ENCODE results near the gene ULK4.
"Not testable (repeated sequence)": the region's sequence is repeated elsewhere in the genome, so short reads cannot be mapped to it uniquely, and the experiment has no call there.

ULK4 gene

DNA sequence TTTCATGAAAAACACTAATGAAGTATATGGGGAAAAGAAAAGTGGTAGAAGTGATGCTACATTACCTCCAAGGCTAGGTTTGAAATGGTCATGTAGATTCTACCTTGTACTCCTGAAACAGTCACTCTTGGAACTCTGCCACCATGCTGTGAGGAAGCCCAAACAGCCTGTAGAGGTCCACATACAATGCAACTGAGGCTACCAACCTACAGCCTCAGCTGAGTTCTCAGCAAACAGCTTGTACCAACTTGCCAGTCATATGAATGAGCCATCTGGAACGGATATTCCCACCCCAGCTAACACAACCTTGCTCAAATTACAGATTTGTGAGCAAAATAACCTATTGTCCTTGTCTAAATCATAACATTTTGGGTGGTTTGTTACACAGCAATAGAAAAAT is 193.5 kb downstream of the ULK4 start:
- DNase-seq (ENCODE audit: low spot score): no peak

- DNase-seq (ENCODE audit: low spot score): not testable (repeated sequence)
Observed at GRCh38 chr3:41762867-41763266, 199.0 kb downstream of the ULK4 start.

DNA sequence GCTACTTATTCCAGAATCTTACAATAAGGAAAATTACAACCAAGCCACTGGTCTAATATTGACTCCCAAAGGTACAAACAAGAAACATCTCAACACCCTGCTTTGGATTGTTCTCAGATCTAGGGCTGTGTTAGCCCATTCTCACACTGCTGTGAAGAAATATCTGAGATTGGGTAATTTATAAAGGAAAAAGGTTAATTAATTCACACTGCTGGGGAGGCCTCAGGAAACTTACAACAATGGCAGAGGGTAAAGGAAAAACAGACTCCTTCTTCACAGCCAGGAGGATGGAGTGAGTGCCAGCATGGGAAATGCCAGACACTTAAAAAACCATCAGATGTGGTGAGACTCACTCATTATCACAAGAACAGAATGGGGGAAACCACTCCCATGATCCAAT is 208.3 kb downstream of the ULK4 start:
- DNase-seq (ENCODE audit: low spot score): no peak

DNA sequence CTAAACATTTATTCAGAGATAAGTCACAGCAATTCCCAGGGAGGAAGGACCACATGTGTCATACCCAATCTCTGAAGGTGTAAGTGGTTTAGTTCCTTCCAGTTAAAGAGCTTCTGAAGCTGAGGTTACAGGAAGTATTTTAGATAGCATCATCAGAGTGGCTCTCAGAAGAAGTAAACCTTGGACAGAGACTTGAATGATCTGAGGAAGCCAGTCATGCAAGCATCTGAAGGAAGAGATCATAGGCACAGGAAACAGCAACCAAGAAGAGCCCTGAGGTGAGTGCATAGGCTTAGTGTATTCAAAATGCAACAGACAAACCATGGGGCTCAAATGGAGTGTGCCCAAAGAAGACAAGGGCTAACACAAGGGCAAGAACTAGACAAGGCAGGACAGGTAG is 210.3 kb downstream of the ULK4 start:
- DNase-seq (ENCODE audit: low spot score): no peak

- DNase-seq (ENCODE audit: low spot score): no peak
Observed at GRCh38 chr3:41749988-41750387, 211.9 kb downstream of the ULK4 start.

GRCh38 chr3:41746215-41746614 is 215.7 kb downstream of the ULK4 start:
- no peak for DNase-seq (ENCODE audit: low spot score)

GRCh38 chr3:41742121-41742520 is 219.8 kb downstream of the ULK4 start:
- DNase-seq (ENCODE audit: low spot score): no peak

DNA sequence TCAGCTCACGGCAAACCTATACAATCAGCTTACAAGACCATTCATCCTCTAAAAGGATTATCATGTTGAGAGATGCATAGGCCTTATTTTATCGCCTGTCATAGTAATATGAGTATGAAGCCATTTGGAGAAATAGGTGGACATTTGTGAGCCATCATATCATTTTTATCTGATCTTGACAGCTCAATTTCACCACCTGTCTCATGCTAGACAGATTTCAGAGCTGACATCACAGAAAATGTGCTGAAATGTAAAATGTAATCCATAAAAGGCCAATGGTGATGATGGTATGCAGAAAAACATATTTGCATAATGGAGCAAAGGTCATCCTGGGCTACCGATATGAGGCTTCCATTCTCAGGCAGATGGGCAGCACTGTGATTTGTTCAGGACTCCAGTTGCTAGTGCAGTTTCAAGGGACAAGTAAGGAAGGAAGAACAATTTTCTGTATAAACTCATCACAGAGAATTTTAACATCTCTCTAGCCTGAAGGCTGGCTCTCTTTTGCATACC is 221.5 kb downstream of the ULK4 start:
- no peak for DNase-seq (ENCODE audit: low spot score)

DNA sequence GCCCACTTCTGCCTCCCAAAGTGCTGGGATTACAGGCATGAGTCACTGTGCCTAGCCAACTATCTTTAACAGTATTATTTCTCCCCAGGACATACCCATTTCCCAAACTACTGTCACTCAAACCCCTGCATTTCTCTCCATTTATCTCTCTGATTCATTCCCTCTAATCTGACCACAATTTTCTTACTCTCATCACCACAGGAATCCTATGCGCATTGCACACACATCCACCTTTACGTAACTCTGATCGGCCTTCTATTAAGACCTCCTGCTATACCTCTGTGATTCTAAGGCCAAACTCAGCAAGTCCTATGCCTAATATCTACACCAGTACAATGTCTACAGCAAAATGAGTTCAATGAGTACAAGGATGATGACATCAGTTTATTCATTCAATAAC is 235.0 kb downstream of the ULK4 start:
- DNase-seq (ENCODE audit: low spot score): no peak

GRCh38 chr3:41717641-41718040 is 244.3 kb downstream of the ULK4 start:
- DNase-seq (ENCODE audit: low spot score): no peak

- no peak for DNase-seq (ENCODE audit: low spot score)
Observed at GRCh38 chr3:41716471-41716870, 245.4 kb downstream of the ULK4 start.

DNA sequence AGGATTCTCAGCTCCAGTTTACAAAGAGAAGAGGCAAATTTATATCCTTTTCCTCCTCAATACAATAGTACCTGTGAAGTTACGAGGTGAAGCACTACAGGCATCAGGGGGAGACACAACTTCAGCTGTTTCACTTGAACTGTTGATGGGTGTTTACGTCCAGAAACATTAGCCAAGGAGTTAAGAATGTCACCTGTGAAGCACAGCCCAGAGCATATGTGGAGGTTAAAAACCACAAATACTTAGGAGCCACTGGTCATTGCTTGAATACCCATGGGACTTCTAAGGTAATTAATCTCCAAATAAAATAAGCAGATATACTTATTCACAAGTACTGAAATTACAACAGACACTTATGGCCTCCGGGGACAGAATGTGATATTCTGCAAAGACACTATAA is 246.5 kb downstream of the ULK4 start:
- no peak for DNase-seq (ENCODE audit: low spot score)

GRCh38 chr3:41711651-41712050 is 250.3 kb downstream of the ULK4 start:
- DNase-seq (ENCODE audit: low spot score): no peak

DNA sequence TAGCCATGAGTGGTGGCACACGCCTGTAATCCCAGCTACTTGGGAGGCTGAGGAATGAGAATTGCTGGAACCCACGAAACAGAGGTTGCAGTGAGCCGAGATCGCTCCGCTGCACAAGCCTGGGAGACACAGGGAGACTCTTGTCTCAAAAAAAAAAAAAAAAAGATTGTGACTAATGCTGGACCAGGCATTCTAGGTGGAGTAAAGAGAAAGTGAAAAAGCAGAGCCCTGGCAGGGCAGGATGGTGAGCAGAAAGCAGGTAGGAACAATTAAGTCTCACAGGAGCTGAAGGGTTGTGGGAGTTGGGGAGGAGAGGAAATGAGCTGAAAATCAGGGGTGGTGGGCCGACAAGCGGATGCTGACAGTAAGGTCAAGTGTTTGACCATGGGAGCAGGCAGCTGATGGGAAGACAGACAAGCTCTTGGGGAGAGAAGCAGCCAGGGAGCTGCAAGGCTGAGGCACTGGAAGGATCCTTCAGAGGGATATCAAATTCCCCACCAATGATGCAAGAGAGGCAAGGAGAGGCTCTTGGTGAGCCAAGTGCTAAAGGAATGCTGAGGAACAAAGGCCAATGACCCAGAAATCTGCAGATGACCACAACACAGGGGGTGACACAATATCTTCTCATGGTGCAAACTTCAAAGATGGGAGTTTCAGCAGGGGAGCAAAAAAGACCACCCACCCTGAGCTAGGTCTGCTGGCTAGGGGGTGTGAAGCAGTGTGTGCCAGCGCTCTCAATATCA is 251.1 kb downstream of the ULK4 start:
- no peak for DNase-seq (ENCODE audit: low spot score)

DNA sequence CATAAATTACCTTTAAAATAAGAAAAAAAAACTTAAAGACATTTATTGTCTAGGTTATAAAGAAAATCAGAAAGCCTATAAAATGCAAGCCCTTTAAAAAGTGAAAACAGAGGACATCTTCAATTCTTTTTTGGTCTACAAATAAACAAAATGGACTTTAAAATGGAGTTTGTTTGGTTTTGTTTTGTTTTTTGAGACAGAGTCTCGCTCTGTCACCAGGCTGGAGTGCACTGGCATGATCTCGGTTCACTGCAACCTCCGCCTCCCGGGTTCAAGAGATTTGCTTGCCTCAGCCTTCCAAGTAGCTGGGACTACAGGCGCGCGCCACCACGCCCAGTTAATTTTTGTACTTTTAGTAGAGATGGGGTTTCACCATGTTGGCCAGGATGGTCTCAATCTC is 252.7 kb downstream of the ULK4 start:
- not testable (repeated sequence) for DNase-seq (ENCODE audit: low spot score)

- no peak for DNase-seq (ENCODE audit: low spot score)
Observed at GRCh38 chr3:41708176-41708575, 253.7 kb downstream of the ULK4 start.

DNA sequence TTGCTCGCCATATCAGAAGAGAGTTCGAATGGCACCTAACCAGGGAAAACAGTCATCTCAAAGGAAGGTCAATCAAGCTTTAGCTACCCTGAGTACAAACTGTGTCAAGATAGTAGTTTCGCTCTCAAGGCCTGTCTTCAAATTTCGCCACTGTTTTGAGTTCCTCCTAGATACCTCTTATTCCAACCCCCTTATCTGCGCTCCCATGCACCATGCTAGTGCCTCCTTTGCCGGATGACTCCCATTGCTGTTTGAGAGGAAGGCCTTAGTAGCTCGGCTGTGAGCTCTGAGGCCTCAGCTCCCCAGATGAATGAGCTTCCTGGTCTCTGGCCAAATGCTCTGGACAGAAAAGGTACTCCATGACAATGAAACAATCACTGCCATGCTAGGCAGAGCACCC is 256.0 kb downstream of the ULK4 start:
- DNase-seq (ENCODE audit: low spot score): no peak

DNA sequence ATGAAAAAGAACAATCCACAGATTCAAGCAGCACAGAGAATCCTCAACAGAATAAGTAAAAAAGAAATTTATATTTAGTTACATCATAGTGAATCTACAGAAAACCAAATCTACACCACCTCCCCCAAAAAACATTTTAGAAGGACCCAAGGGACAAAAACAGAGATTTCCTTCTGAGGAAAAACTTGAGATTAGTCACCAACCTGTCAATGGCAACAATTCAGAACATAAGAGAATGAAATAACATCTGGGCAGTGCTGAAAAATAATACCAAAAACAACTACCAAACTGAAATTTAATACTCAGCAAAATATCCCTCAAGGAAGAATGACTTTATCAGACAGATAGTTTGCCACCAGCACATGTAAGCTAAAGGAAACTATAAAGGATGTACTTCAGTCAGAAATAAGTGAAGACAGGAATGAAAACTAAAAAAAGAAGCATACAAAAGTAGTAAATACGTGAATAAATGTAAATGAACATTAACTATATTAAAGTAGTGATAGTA is 260.7 kb downstream of the ULK4 start:
- no peak for DNase-seq (ENCODE audit: low spot score)

- DNase-seq (ENCODE audit: low spot score): no peak
Observed at GRCh38 chr3:41700155-41700554, 261.7 kb downstream of the ULK4 start.

GRCh38 chr3:41698898-41699297 is 263.0 kb downstream of the ULK4 start:
- DNase-seq (ENCODE audit: low spot score): no peak

DNA sequence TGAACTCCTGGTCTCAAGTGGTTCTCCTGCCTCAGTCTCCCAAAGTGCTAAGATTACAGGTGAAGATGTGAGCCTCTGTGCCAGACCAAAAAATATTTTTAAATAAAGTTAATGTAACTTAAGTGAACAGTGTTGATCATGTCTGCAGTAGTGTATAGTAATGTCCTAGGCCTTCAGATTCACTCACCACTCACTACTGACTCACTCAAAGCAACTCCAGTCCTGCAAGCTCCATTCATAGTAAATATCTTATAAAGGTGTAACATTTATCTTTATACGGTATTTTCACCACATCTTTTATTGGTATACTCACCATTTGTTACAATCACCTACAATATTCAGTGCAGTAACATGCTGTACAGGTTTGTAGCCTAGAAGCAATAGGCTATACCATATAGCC is 264.2 kb downstream of the ULK4 start:
- no peak for DNase-seq (ENCODE audit: low spot score)

DNA sequence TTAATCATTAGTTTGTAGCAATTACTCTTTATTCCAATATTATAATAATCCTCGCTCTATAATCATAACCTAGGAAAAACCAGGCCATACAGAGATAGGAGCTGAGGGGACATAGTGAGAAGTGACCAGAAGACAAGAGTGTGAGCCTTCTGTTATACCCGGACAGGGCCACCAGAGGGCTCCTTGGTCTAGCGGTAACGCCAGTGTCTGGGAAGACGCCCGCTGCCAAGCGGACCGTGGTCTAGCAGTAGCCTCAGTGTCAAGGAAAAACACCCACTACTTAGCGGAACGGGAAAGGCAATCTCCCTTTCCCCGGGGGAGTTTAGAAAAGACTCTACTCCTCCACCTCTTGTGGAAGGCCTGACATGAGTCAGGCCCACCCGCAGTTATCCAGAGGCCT is 266.1 kb downstream of the ULK4 start:
- DNase-seq (ENCODE audit: low spot score): not testable (repeated sequence)

DNA sequence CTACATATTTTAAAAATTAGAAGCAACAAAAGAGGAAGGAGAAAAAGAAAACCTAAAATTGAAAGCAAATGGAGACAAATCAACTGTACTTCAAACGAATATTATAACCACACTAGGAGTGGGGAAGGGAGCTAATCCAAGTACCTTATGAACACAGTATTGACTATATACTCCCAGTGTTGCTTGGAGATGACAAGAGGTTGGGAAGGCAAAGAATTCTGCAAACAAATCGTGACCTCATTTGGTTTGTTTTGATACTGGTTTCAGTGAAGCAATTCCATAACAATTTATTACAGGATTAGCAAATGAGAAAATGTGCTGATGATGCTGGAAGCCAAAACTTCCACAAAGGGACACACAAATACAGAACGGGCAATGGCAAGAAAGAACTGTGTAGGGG is 268.1 kb downstream of the ULK4 start:
- no peak for DNase-seq (ENCODE audit: low spot score)
